GM21360 (cell line): Measurements from ENCODE around the gene ZMYND10.
"Not testable (repeated sequence)": the region's sequence is repeated elsewhere in the genome, so short reads cannot be mapped to it uniquely, and the experiment has no call there.

ENCODE experiments used
- ATAC-seq: cut with Tn5 transposase; IDR thresholded peaks from one replicate; pipeline ENCODE4 v1.9.1; 2021; ENCODE audit warnings: mild to moderate bottlenecking, moderate library complexity; ENCODE audit not compliant: unreplicated experiment

Gene ZMYND10

DNA sequence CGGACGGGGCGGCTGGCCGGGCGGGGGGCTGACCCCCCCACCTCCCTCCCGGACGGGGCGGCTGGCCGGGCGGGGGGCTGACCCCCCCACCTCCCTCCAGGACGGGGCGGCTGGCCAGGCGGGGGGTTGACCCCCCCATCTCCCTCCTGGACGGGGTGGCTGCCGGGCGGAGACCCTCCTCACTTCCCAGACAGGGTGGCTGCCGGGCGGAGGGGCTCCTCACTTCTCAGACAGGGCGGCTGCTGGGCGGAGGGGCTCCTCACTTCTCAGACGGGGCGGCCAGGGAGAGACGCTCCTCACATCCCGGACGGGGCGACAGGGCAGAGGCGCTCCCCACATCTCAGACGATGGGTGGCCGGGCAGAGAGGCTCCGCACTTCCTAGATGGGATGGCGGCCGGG lies 33.5 kb downstream of the ZMYND10 start:
- ATAC-seq, result not testable (repeated sequence)

GRCh38 chr3:50304601-50305000 lies 40.9 kb downstream of the ZMYND10 start:
- no peak for ATAC-seq

GRCh38 chr3:50303013-50303815 lies 42.3 kb downstream of the ZMYND10 start, which contains the start of gene HYAL1:
TSS of gene HYAL1 (minus strand) at chr3:50303574. CDS start at chr3:50302956, 618 bp downstream.
- ATAC-seq, result no peak

GRCh38 chr3:50302095-50303012 lies 43.2 kb downstream of the ZMYND10 start:
- no peak for ATAC-seq

- ATAC-seq, result no peak
Observed at GRCh38 chr3:50300681-50301254, 44.8 kb downstream of the ZMYND10 start.

GRCh38 chr3:50299929-50300680 lies 45.4 kb downstream of the ZMYND10 start:
- ATAC-seq, result no peak

GRCh38 chr3:50299638-50299928 lies 45.9 kb downstream of the ZMYND10 start:
- no peak for ATAC-seq

GRCh38 chr3:50298836-50299637 lies 46.5 kb downstream of the ZMYND10 start, which contains the start of the genes HYAL3 and NAA80:
TSS of gene HYAL3 (minus strand) at chr3:50299405. CDS start at chr3:50295602, 3,803 bp downstream.
TSS of gene NAA80 (minus strand) at chr3:50299405. CDS start at chr3:50297463, 1,942 bp downstream.
- peak; percentile 75 for ATAC-seq

DNA sequence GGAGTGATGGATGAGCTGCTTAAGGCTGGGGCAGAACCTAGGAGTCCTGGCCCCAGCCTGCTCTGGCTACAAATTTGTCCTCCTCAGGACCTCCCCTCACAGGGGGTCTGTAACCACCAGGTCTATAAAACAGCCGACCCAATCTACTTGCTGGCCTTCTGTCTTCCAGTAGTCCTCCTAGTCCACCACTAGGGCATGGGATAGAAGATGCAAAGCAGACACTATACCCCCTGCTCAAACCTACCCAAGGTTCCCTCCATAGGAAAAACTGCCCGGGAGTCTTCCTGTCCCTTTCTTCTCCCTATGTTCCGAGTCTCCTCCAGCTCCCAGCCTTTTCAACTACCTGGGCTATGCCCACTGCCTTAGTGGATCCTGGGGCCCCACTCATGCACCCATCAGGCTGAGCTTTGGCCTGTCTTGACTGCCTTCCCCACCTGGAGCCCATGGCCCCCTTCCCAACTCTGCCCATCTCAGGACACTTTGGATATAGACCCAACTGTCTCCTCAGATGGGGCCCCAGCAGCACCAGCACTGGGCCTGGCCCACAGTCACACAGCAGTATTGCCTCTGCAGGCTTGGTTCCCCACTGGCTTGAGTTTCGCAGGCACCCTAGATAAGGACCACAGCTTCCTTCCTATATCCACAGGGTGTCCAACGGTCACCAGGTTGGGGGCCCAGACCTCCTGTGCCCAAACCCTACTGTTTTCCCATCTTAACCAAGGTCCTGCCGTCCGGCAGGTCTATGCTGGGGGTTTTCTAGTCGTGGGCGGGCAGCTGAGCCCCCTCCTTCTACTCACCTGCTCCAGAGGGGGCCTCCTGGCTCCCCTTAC lies 47.4 kb downstream of the ZMYND10 start:
- no peak for ATAC-seq

DNA sequence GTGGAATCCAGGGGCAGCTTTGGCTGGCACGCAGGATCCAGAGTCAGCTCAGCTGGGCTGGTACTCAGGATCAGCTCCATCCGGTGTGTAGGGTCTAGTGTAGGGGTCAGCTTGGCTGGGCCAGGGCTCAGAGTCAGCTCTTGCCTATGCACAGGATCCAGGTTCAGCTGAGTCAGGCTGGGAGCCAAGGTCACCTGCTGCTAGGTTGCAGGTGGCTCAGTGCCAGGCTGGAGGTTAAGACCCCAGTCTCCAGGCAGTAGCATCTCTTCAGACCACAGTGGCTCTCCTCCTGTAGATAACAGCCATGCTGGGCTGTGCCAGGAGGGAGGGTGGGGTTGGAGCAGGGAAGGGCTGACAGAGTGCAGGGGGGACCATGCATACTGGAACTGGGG lies 48.2 kb downstream of the ZMYND10 start:
- ATAC-seq, result no peak

DNA sequence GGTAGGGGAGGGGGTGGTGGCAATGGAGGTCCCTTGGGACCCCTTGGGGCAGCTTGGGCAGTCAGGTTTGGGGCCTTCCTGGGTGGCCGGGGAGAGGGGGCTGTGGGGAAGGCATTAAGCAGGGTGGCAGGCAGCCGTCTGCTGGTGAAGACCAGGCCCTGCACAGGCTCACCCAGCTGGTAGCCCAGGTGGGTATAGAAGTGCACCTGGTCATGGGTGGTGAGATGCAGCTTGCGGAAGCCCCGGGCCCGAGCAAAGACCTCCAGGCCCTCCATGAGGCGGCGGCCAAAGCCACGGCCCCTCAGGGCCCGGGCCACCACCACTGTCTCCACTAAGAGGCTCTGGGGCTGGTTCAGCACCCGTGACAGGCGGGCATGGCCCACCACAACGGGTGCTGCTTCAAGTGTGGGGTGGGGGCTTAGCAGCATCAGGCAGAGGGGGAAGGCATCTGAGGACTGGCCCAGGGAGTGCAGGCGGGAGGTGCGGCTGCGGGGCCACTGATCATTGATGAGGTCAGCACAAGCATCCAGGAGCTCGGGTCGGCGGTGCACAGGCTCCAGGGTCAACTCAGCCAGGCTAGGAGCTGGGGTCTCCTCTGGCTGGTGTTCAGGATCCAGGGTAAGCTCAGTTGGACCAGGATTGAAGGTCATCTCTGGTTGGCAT lies 48.7 kb downstream of the ZMYND10 start:
- ATAC-seq, result no peak

DNA sequence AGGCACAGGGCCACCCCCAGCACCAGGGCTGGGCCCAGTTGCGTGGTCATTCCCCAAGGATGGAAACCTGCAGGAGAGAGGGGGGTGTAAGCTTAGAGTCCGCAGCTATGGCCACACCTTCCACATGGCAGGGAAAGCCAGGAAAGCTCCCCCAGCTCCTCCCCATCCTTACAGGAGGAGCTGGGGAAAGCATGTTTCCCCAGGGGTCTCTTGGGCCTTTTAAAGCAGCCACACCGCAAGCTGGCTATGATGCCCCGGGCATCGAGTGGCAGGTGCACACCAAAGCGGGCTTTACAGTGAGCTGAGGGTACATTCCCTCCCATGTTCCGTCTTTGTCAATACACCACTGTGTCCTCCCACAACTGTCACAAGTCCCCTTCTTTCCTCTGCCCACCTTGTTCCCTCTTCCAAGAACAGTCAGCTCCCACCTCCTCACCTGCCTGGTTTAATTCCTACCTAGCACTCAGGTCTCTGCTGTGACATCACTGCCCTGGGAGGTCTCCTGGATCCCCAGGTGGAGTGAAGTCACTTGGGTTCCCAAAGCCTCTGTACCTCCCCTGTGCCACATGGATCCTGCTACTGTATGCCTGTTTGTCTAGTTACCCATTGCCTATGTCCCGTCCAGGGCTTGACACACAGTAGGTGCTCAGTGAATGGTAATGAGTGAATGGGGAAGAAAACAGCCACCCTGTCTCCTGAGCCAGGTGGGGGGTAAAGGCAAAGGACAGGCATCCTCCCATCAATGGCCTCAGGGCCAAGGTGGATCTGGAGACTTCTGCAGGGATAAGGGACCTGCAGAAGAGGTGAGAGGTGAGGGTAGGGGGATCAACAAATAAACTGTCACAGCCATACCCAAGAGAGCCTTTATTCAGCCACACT lies 49.7 kb downstream of the ZMYND10 start:
- ATAC-seq, result no peak

GRCh38 chr3:50294492-50295403 lies 50.8 kb downstream of the ZMYND10 start:
- ATAC-seq, result no peak

GRCh38 chr3:50294089-50294488 lies 51.4 kb downstream of the ZMYND10 start:
- no peak for ATAC-seq

DNA sequence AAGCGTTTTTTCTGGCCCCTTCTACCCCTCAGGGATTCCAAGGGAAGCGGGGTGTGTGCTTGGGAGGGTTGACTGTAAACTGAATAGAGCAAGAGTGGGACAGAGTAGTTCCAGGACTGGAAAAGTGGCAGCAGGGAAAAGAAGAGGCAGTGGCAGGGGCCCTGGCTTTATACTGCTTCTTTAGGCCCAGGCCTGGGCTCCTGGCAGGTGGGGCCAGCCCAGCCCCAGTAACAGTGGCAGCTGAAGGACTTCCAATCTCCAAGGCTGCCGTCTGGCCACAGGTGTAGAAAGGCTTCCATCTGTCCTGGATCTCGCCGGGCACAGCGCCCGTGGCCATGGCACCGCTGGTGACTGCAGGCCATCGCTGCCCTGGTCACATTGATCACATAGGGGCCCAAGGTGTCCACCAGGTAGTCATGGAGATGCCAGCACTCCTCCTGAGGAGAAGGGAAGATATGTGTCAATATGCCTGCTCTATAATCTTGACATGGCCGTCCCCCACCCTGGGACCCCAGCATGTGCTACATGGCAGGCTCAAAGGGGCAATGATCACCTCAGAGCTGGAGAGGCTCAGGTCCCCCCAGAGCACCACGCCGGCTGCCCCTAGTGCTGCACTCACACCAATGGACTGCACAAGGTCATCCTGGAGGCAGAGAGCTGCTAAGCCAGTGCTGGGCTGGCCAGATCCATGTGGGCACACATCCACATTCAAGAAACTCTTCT lies 52.3 kb downstream of the ZMYND10 start:
- no peak for ATAC-seq
